Uterus (tissue), 4 donors: ENCODE measurements around the gene LAMA5. TPM values are rescaled to one million over a fixed set of nuclear protein-coding genes. Genes with fewer than 3 reads are reported as not detected.

Experiments
- DNase-seq, 2 donors: peaks; one replicate each; pipeline ENCODE4 v3.0.0-alpha.2; 2019 to 2020
- H3K27ac ChIP-seq, 2 donors: fragments of 200-600 bp; sonication (generic); 1 replicate in 1 of 2; 2 replicates in 1 of 2; pipeline ENCODE4 v1.5.1; 2016 to 2018
- H3K27me3 ChIP-seq, 2 donors: fragments of 200-600 bp; sonication (generic); one replicate each; pipeline ENCODE4 v1.5.1; 2018 to 2019; ENCODE audit warnings: control low read depth in 1 of 2
- H3K36me3 ChIP-seq, 2 donors: fragments of 200-600 bp; sonication (generic); one replicate each; pipeline ENCODE4 v1.5.1; 2019; ENCODE audit warnings: control low read depth in 1 of 2
- H3K4me1 ChIP-seq, 2 donors: fragments of 200-600 bp; sonication (generic); one replicate each; pipeline ENCODE4 v1.5.1; 2018 to 2019; ENCODE audit warnings: control low read depth in 1 of 2
- H3K4me3 ChIP-seq, 2 donors: fragments of 200-600 bp; sonication (generic); 1 replicate in 1 of 2; 2 replicates in 1 of 2; pipeline ENCODE4 v1.5.1; 2018 to 2019; ENCODE audit warnings: mild to moderate bottlenecking in 1 of 2
- H3K9me3 ChIP-seq, 2 donors: fragments of 200-600 bp; sonication (generic); one replicate each; pipeline ENCODE4 v1.5.1; 2019; ENCODE audit warnings: control low read depth in 1 of 2
- POLR2A ChIP-seq, 2 donors: fragments of 450-650 bp; IDR thresholded peaks; one replicate each; pipeline ENCODE4 v1.6.1; 2016; ENCODE audit warnings: antibody characterized with exemption in 2 of 2, mild to moderate bottlenecking in 1 of 2, moderate library complexity in 1 of 2
- intact Hi-C: fragments of 100-400 bp; cut with DNase I; formaldehyde crosslinking; loops from one replicate; pipeline ENCODE4 v1.15.1; 2023; ENCODE audit warnings: low total_unique reads
- total RNA-seq, 4 donors: library from RNA; depleted of rRNA in 3 of 4; stranded (reverse); fragments of >200 nt in 3 of 4; gene quantifications; one replicate each; pipeline versions ENCODE4 v1.1.0 to v1.2.4, GENCODE V29; 2014 to 2023
- TF ChIP-seq, protein P1 (sequence below), 4 experiments: fragments of 200-600 bp in 2 of 4; fragments of 450-650 bp in 2 of 4; sonication (generic) in 2 of 4; IDR thresholded peaks; one replicate each; pipeline ENCODE4 v1.5.1; 2016 to 2019; ENCODE audit warnings: antibody characterized with exemption in 4 of 4, mild to moderate bottlenecking in 2 of 4, moderate library complexity in 1 of 4
- donor health status: DM: yes; HTN: yes; CAD: no.

Gene LAMA5
- total RNA-seq, 4 donors from 2014 or later = 50.6 to 375 (median 90.8) TPM

GRCh38 chr20:62355878-62356588 lies 11.1 kb downstream of the LAMA5 start:
- H3K27me3 ChIP-seq = no peaks in the 10 kb centered on the region
- no peaks in the 10 kb centered on the region for H3K36me3 ChIP-seq
- H3K4me1 ChIP-seq = peaks cover 7 to 33% of the 10 kb centered on the region in 2 donors
- peak overlapping the region in 1 of 2 donors; percentile 5 for H3K4me3 ChIP-seq
- H3K9me3 ChIP-seq = no peaks in the 10 kb centered on the region
- peak overlapping the region; percentile 91 to 92 for H3K27ac ChIP-seq
- intact Hi-C loops = no loop called here
- DNase-seq = no peak
- TF ChIP-seq, protein P1, sequence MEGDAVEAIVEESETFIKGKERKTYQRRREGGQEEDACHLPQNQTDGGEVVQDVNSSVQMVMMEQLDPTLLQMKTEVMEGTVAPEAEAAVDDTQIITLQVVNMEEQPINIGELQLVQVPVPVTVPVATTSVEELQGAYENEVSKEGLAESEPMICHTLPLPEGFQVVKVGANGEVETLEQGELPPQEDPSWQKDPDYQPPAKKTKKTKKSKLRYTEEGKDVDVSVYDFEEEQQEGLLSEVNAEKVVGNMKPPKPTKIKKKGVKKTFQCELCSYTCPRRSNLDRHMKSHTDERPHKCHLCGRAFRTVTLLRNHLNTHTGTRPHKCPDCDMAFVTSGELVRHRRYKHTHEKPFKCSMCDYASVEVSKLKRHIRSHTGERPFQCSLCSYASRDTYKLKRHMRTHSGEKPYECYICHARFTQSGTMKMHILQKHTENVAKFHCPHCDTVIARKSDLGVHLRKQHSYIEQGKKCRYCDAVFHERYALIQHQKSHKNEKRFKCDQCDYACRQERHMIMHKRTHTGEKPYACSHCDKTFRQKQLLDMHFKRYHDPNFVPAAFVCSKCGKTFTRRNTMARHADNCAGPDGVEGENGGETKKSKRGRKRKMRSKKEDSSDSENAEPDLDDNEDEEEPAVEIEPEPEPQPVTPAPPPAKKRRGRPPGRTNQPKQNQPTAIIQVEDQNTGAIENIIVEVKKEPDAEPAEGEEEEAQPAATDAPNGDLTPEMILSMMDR (IDR thresholded peaks at IDR 0.05) = no peak
- TF ChIP-seq POLR2A (IDR thresholded peaks at IDR 0.05) = no peak

GRCh38 chr20:62355516-62355877 lies 11.6 kb downstream of the LAMA5 start:
- H3K9me3 ChIP-seq = no peaks in the 10 kb centered on the region
- H3K27me3 ChIP-seq = no peaks in the 10 kb centered on the region
- peak overlapping the region in 1 of 2 donors; percentile 5 for H3K4me3 ChIP-seq
- peaks cover 7 to 30% of the 10 kb centered on the region in 2 donors for H3K4me1 ChIP-seq
- intact Hi-C loops = no loop called here
- H3K27ac ChIP-seq = peak overlapping the region; percentile 91 to 92
- DNase-seq = peak; percentile 71 to 78
- no peaks in the 10 kb centered on the region for H3K36me3 ChIP-seq
- TF ChIP-seq, protein P1 (IDR thresholded peaks at IDR 0.05) = no peak
- no peak for TF ChIP-seq POLR2A (IDR thresholded peaks at IDR 0.05)

DNA sequence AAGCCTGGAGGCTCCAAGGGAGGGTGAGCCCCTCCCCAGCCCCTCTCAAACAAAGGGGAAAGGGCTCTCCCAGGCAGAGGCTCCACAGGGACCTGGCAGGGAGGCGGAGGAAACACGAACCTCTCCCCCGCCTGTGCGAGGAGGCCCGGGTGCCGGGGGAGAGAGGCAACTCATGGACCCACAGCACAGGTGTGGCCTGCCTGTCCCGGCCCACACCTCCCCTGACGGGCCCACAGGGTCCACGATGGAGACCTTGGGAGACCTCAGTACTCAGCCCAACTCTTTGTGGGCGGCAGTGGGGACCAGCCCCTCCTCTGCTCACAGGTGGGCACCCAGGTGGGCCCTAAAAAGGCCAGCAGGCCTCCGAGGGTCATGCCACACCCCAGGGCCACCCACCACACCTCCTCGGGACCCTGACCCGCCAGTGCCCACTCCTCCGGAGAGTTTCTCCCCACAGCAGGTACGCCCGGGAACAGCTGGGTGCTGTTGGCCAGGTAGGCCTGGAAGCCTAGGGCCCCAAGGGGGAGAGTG lies 12.2 kb downstream of the LAMA5 start:
- intact Hi-C loops = no loop called here
- no peaks in the 10 kb centered on the region for H3K36me3 ChIP-seq
- TF ChIP-seq, protein P1 (IDR thresholded peaks at IDR 0.05) = no peak
- no peak for TF ChIP-seq POLR2A (IDR thresholded peaks at IDR 0.05)
- no peaks in the 10 kb centered on the region for H3K27me3 ChIP-seq
- H3K9me3 ChIP-seq = no peaks in the 10 kb centered on the region
- no peak for DNase-seq
- H3K4me3 ChIP-seq = no peak overlapping the region
- peak overlapping the region; percentile 91 to 92 for H3K27ac ChIP-seq
- peaks cover 7 to 30% of the 10 kb centered on the region in 2 donors for H3K4me1 ChIP-seq

- no peak overlapping the region for H3K4me3 ChIP-seq
- intact Hi-C loops = no loop called here
- peaks cover 7 to 30% of the 10 kb centered on the region in 2 donors for H3K4me1 ChIP-seq
- no peak for TF ChIP-seq POLR2A (IDR thresholded peaks at IDR 0.05)
- TF ChIP-seq, protein P1 (IDR thresholded peaks at IDR 0.05) = no peak
- no peaks in the 10 kb centered on the region for H3K27me3 ChIP-seq
- H3K27ac ChIP-seq = peak overlapping the region; percentile 91 to 92
- no peaks in the 10 kb centered on the region for H3K36me3 ChIP-seq
- no peaks in the 10 kb centered on the region for H3K9me3 ChIP-seq
- DNase-seq = no peak
Measured at GRCh38 chr20:62354031-62354808, 12.9 kb downstream of the LAMA5 start.
